ENCODE data around the gene TAS2R5. TPM values are rescaled to one million over a fixed set of nuclear protein-coding genes. Genes with fewer than 3 reads are reported as not detected.

TAS2R5 gene
- total and polyA plus RNA-seq, 2 of the 4 experiments (the other 2 are of a cell fraction) = 0.32 to 0.36 TPM

DNA sequence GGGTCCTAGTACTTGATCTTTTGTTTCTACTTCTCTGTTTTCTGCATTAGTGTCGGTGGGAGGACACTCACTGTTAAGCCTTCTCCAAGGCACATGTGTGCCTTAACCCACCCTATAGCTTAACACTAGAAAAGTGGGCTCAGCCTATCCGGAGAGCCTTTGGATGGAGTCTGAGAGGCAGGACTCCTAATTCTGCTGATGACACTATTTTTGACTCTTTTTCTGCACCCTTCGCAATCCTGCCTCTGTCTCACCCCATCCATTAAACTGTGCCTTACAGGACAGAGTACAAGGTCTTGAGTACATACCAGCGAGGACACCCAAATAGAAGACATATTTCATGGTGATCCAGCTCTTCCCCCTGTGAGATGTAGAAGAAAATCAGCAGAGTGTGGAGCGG lies 50.7 kb downstream of the TAS2R5 start:
- Histone ChIP-seq H3K4me3 (ENCODE audit: insufficient read depth, low read depth, low read length) (no peak overlapping the region), H4K5ac (ENCODE audit: low read depth, low read length) (no peak overlapping the region), H2BK15ac (ENCODE audit: low read depth, low read length) (no peak overlapping the region), H3K18ac (ENCODE audit: low read depth, low read length) (no peak overlapping the region), H2BK120ac (ENCODE audit: low read depth, low read length) (no peak overlapping the region), H3K79me1 (ENCODE audit: low read depth in 1 of 2, low read length in 2 of 2) (no peaks in the 10 kb centered on the region), H3K27ac (ENCODE audit: insufficient read depth, low read length) (no peak overlapping the region), H3K9me1 (ENCODE audit: insufficient read depth, low read length) (no peaks in the 10 kb centered on the region), H2BK5ac (ENCODE audit: low read depth, low read length, poor library complexity, severe bottlenecking) (no peak overlapping the region), H2AK5ac (ENCODE audit: low read depth, low read length) (no peak overlapping the region), H3K23ac (ENCODE audit: low read depth, low read length) (no peak overlapping the region), H2AK9ac (replicated peaks; ENCODE audit: low read depth, low read length, poor library complexity) (no peak overlapping the region), H3K27me3 (ENCODE audit: control insufficient read depth, insufficient read depth, low read length) (no peaks in the 10 kb centered on the region), H4K20me1 (ENCODE audit: insufficient read depth, low read length) (no peaks in the 10 kb centered on the region), H4K8ac (ENCODE audit: low read depth in 2 of 2, low read length in 2 of 2) (no peak overlapping the region), H3K56ac (ENCODE audit: extremely low read depth, insufficient read depth, low read length) (no peak overlapping the region), H2AFZ (replicated peaks; ENCODE audit: low read length, poor library complexity) (no peak overlapping the region), H3K9me3 (ENCODE audit: control insufficient read depth, insufficient read depth, low read length) (peaks cover 22% of the 10 kb centered on the region), H3K36me3 (ENCODE audit: control insufficient read depth, insufficient read depth, low read length) (no peaks in the 10 kb centered on the region), H3K9ac (ENCODE audit: low read depth, low read length) (no peak overlapping the region), H3K4ac (ENCODE audit: low read depth, low read length) (no peak overlapping the region), H3K14ac (replicated peaks; ENCODE audit: low read depth, low read length) (no peak overlapping the region), H3K4me1 (ENCODE audit: control insufficient read depth, insufficient read depth, low read length) (no peaks in the 10 kb centered on the region), H3K4me2 (ENCODE audit: low read depth, low read length) (no peak overlapping the region), H4K91ac (ENCODE audit: insufficient read depth, low read depth, low read length) (no peak overlapping the region), H2BK20ac (ENCODE audit: low read depth, low read length) (no peak overlapping the region)
- ChIA-PET POLR2A (ENCODE audit: unreplicated experiment) (no interaction called here), CTCF (no interaction called here)
- in situ Hi-C loops (cut with MboI; ENCODE audit: low sequenced_read_pairs) (no loop called here), intact Hi-C loops (cut with micrococcal nuclease) (no loop called here), dilution Hi-C loops (cut with HindIII; ENCODE audit: low sequenced_read_pairs, unreplicated experiment) (no loop called here)
- ATAC-seq (ENCODE audit: low read depth) (no peak), DNase-seq (no peak)
- no TSS peak for BruUV-seq (replicated peaks)
- TF ChIP-seq RFX5 (IDR thresholded peaks at IDR 0.05; ENCODE audit: low read depth, low read length) (no peak), FOS (IDR thresholded peaks at IDR 0.05; ENCODE audit: low read depth, low read length) (no peak), CHD1 (IDR thresholded peaks at IDR 0.05; ENCODE audit: low read depth, low read length) (no peak), NFE2L2 (IDR thresholded peaks at IDR 0.05; ENCODE audit: low read depth, low read length) (no peak), MAZ (IDR thresholded peaks at IDR 0.05; ENCODE audit: borderline replicate concordance, low read depth, low read length) (no peak), BHLHE40 (IDR thresholded peaks at IDR 0.05; ENCODE audit: low read depth, low read length) (no peak), CTCF (conservative IDR thresholded peaks at IDR 0.05; ENCODE audit: low read depth, low read length) (no peak), POLR2A (IDR thresholded peaks at IDR 0.05; ENCODE audit: low read depth, low read length) (no peak), RAD21 (IDR thresholded peaks at IDR 0.05; ENCODE audit: low read length) (no peak), RCOR1 (IDR thresholded peaks at IDR 0.05; ENCODE audit: insufficient replicate concordance, low read length) (no peak), MAFK (IDR thresholded peaks at IDR 0.05; ENCODE audit: low read depth, low read length) (no peak)
- 100% methylated on average over 1 of the region's 5 CpGs; no CpG with 5 or more reads in 1 of the 2 experiments for WGBS, 2 experiments (ENCODE audit: extremely low coverage in 2 of 2, insufficient read length in 1 of 2)

Data from IMR-90 (cell line).